HepG2 (cell line): Measurements from ENCODE around the gene STIM2. TPM values are rescaled to one million over a fixed set of nuclear protein-coding genes. Genes with fewer than 3 reads are reported as not detected.
A peak's percentile ranks its signal among the peaks of the same experiment; 100 is the strongest.

Source experiments
- AGO1 ChIP-seq: fragments of 200-400 bp; formaldehyde crosslinking; IDR thresholded peaks from 2 replicates; pipeline ENCODE4 v1.6.1; 2017; ENCODE audit warnings: mild to moderate bottlenecking, low read depth, low read length, moderate library complexity; ENCODE audit not compliant: poor library complexity, severe bottlenecking
- CSRNP1 ChIP-seq: sonication (generic); formaldehyde crosslinking; IDR thresholded peaks from 2 replicates; pipeline ENCODE4 v1.8.1; 2023; ENCODE audit warnings: mild to moderate bottlenecking, missing genetic modification reagents
- GABPA ChIP-seq, 2 experiments: IDR thresholded peaks; 2 replicates each; pipeline ENCODE4 v1.6.1; 2011 to 2016; ENCODE audit warnings: low read depth in 2 of 2, low read length in 1 of 2, missing biosample characterization in 1 of 2, missing genetic modification characterization in 1 of 2
- GATA4 ChIP-seq: sonication (generic); IDR thresholded peaks from 2 replicates; pipeline ENCODE4 v1.6.1; 2016; ENCODE audit warnings: antibody characterized with exemption, low read depth, borderline replicate concordance
- HIC2 ChIP-seq: sonication (generic); formaldehyde crosslinking; IDR thresholded peaks from 2 replicates; pipeline ENCODE4 v1.9.0; 2022; ENCODE audit warnings: low read depth, missing genetic modification reagents
- ZFP91 ChIP-seq: sonication (generic); formaldehyde crosslinking; IDR thresholded peaks from 2 replicates; pipeline ENCODE4 v1.9.0; 2022; ENCODE audit warnings: missing genetic modification reagents, mild to moderate bottlenecking, borderline replicate concordance
- ZNF318 ChIP-seq: sonication (generic); formaldehyde crosslinking; IDR thresholded peaks from 2 replicates; pipeline ENCODE4 v1.4.0; 2020; ENCODE audit warnings: mild to moderate bottlenecking, missing genetic modification reagents
- ZNF414 ChIP-seq: sonication (generic); formaldehyde crosslinking; IDR thresholded peaks from 2 replicates; pipeline ENCODE4 v1.5.0; 2020; ENCODE audit warnings: missing genetic modification reagents
- ZNF607 ChIP-seq: sonication (generic); formaldehyde crosslinking; IDR thresholded peaks from 2 replicates; pipeline ENCODE4 v1.5.1; 2020; ENCODE audit warnings: missing genetic modification reagents, mild to moderate bottlenecking, borderline replicate concordance
- ZNF644 ChIP-seq: IDR thresholded peaks from 2 replicates; pipeline ENCODE4 v1.6.1; 2016; ENCODE audit warnings: low read depth
- ZNF674 ChIP-seq: sonication (generic); formaldehyde crosslinking; IDR thresholded peaks from 2 replicates; pipeline ENCODE4 v1.5.0; 2020; ENCODE audit warnings: low read depth, mild to moderate bottlenecking, missing genetic modification reagents
- ZNF749 ChIP-seq: sonication (generic); formaldehyde crosslinking; IDR thresholded peaks from 2 replicates; pipeline ENCODE4 v1.8.0; 2022; ENCODE audit warnings: mild to moderate bottlenecking, missing genetic modification reagents, moderate library complexity, borderline replicate concordance
- ZNF780A ChIP-seq: sonication (generic); formaldehyde crosslinking; IDR thresholded peaks from 2 replicates; pipeline ENCODE4 v1.8.0; 2022; ENCODE audit warnings: mild to moderate bottlenecking, missing genetic modification reagents, moderate library complexity
- polyA plus RNA-seq, 8 experiments: library from polyadenylated mRNA; depleted of rRNA in 3 of 8; stranded (reverse) in 7 of 8; unstranded in 1 of 8; fragments of >200 nt; fragmentation: Illumina TruSeq in 4 of 8; extraction: Trizol in 4 of 8; gene quantifications; 2 replicates each; pipeline versions ENCODE4 v1.2.1 to v1.2.3, GENCODE V29; 2011 to 2016; ENCODE audit warnings: low read depth in 4 of 8, missing spikeins in 1 of 8, mixed read lengths in 1 of 8; ENCODE audit not compliant: insufficient read depth in 1 of 8
- total RNA-seq, 5 experiments: library from RNA; depleted of rRNA; stranded (reverse); fragments of >200 nt; fragmentation: Illumina TruSeq; extraction: Trizol; gene quantifications; 2 replicates each; pipeline ENCODE4 v1.2.3, GENCODE V29; 2016; ENCODE audit warnings: low read depth in 1 of 5

The STIM2 gene
- total and polyA plus RNA-seq, 2 of the 13 experiments (the other 11 are each of a cell fraction or from before 2014, with no cell fraction given), result 19.3 to 19.4 TPM

GRCh38 chr4:26857278-26858034 is 3.2 kb upstream of the STIM2 start (continued):
- TF ChIP-seq HIC2 (CRISPR knock-in tag) (no peak), ZNF607 (CRISPR knock-in tag) (peak; percentile 77), ZNF318 (CRISPR knock-in tag) (no peak), GABPA (IDR thresholded peaks at IDR 0.05; ENCODE audit: low read depth, low read length) (no peak), GABPA (CRISPR knock-in tag; IDR thresholded peaks at IDR 0.05; ENCODE audit: low read depth) (peak; percentile 62), ZNF780A (CRISPR knock-in tag) (no peak), GATA4 (peak; percentile 55; the same call in 1 of the 2 replicates), ZNF644 (CRISPR knock-in tag) (no peak), ZNF414 (peak; percentile 58), ZNF674 (CRISPR knock-in tag) (no peak), ZFP91 (peak; percentile 51), CSRNP1 (CRISPR knock-in tag) (0 out of 2 replicates have a peak, but pooled peaks have one; percentile 64), ZNF749 (CRISPR knock-in tag) (0 out of 2 replicates have a peak, but pooled peaks have one; percentile 34), AGO1 (peak; percentile 56)
